ENCODE results near the gene DRC7. TPM values are rescaled to one million over a fixed set of nuclear protein-coding genes. Genes with fewer than 3 reads are reported as not detected.
A peak's percentile ranks its signal among the peaks of the same experiment; 100 is the strongest.

DRC7 gene
- polyA plus RNA-seq, 1 of the 3 experiments (the other 2 are of a cell fraction) = 0.58 TPM

DNA sequence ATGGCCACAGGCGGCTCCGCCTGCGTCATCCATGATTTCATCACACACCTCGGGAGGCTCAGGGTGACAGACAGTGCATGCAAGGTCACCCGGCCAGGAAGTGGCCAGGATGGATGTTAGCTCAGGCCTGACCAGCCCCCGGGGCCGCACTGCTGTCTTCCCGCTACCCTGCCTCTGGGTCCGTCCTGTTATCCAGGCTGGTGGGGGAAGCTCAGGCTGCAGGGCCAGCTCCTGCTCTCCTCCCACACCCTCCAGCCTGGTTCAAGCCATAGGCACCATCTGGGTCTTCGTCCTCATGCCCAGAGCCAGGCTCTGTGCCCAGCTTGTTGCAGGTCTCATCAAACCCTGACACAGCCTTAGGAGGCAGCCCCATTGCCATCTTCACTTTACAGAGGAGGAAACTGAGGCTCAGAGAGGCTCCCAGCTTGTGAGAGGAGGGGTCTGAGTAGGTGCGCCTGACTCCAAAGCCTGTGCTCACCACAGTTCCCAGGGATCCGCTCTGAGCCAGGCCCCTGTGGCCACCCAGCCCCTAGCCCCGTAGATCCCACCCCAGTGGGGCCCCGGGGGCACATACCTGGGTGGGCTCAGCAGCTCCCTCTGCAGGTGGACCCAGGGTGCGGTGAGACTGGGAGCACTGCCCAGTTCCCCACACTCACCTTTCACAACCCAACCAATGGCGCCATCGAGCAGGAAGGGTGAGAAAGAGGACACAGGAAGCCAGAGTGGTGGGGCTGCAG is 26.9 kb upstream of the DRC7 start:
- no peak for TF ChIP-seq GATA2 (CRISPR knock-in tag; IDR thresholded peaks at IDR 0.05)
- TF ChIP-seq RXRA (IDR thresholded peaks at IDR 0.05; ENCODE audit: borderline replicate concordance, low read depth) = no peak
- TF ChIP-seq, protein P1, sequence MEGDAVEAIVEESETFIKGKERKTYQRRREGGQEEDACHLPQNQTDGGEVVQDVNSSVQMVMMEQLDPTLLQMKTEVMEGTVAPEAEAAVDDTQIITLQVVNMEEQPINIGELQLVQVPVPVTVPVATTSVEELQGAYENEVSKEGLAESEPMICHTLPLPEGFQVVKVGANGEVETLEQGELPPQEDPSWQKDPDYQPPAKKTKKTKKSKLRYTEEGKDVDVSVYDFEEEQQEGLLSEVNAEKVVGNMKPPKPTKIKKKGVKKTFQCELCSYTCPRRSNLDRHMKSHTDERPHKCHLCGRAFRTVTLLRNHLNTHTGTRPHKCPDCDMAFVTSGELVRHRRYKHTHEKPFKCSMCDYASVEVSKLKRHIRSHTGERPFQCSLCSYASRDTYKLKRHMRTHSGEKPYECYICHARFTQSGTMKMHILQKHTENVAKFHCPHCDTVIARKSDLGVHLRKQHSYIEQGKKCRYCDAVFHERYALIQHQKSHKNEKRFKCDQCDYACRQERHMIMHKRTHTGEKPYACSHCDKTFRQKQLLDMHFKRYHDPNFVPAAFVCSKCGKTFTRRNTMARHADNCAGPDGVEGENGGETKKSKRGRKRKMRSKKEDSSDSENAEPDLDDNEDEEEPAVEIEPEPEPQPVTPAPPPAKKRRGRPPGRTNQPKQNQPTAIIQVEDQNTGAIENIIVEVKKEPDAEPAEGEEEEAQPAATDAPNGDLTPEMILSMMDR (IDR thresholded peaks at IDR 0.05) = no peak; the same call in 1 of the 2 replicates
- TF ChIP-seq, protein P2, sequence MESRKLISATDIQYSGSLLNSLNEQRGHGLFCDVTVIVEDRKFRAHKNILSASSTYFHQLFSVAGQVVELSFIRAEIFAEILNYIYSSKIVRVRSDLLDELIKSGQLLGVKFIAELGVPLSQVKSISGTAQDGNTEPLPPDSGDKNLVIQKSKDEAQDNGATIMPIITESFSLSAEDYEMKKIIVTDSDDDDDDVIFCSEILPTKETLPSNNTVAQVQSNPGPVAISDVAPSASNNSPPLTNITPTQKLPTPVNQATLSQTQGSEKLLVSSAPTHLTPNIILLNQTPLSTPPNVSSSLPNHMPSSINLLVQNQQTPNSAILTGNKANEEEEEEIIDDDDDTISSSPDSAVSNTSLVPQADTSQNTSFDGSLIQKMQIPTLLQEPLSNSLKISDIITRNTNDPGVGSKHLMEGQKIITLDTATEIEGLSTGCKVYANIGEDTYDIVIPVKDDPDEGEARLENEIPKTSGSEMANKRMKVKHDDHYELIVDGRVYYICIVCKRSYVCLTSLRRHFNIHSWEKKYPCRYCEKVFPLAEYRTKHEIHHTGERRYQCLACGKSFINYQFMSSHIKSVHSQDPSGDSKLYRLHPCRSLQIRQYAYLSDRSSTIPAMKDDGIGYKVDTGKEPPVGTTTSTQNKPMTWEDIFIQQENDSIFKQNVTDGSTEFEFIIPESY (IDR thresholded peaks at IDR 0.05; ENCODE audit: borderline replicate concordance, low read depth) = no peak
- no peak for TF ChIP-seq EP300 (IDR thresholded peaks at IDR 0.05; ENCODE audit: borderline replicate concordance in 1 of 2, low read depth in 1 of 2, low read length in 1 of 2)
- TF ChIP-seq, protein P3, sequence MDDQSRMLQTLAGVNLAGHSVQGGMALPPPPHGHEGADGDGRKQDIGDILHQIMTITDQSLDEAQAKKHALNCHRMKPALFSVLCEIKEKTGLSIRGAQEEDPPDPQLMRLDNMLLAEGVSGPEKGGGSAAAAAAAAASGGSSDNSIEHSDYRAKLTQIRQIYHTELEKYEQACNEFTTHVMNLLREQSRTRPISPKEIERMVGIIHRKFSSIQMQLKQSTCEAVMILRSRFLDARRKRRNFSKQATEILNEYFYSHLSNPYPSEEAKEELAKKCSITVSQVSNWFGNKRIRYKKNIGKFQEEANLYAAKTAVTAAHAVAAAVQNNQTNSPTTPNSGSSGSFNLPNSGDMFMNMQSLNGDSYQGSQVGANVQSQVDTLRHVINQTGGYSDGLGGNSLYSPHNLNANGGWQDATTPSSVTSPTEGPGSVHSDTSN (IDR thresholded peaks at IDR 0.05) = no peak
- TF ChIP-seq JUND (IDR thresholded peaks at IDR 0.05) = no peak
- no peak for TF ChIP-seq TCF12 (IDR thresholded peaks at IDR 0.05)
- no peak for TF ChIP-seq RFX5 (IDR thresholded peaks at IDR 0.05; ENCODE audit: low read length)
- TF ChIP-seq NRF1 (IDR thresholded peaks at IDR 0.05; ENCODE audit: low read depth, low read length) = no peak
- no peak for TF ChIP-seq ELF1 (IDR thresholded peaks at IDR 0.05)
- TF ChIP-seq, protein P4, sequence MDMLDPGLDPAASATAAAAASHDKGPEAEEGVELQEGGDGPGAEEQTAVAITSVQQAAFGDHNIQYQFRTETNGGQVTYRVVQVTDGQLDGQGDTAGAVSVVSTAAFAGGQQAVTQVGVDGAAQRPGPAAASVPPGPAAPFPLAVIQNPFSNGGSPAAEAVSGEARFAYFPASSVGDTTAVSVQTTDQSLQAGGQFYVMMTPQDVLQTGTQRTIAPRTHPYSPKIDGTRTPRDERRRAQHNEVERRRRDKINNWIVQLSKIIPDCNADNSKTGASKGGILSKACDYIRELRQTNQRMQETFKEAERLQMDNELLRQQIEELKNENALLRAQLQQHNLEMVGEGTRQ (IDR thresholded peaks at IDR 0.05; ENCODE audit: borderline replicate concordance, low read depth, low read length) = no peak
- no peaks in the 10 kb centered on the region for H3K9me3 ChIP-seq
- CTCF ChIA-PET = interaction anchor here (0.8 to 1.5 kb wide), 4 partner anchors 18 to 92 kb away, joined by 3 read pairs; no protein-coding TSS in a partner anchor

More for the DNA sequence above, 26.9 kb upstream of the DRC7 start:
- POLR2A ChIA-PET = no interaction called here
- Histone ChIP-seq H2AFZ (ENCODE audit: low read depth) (no peak overlapping the region), H3K79me2 (ENCODE audit: insufficient read depth) (no peaks in the 10 kb centered on the region), H4K20me1 (ENCODE audit: insufficient read depth) (no peaks in the 10 kb centered on the region), H3K27ac (ENCODE audit: low read depth in 2 of 2, low read length in 1 of 2) (no peak overlapping the region), H3K4me1 (ENCODE audit: control insufficient read depth in 1 of 2, insufficient read depth in 2 of 2, low read depth in 1 of 2, low read length in 1 of 2) (peaks cover 0 to 11% of the 10 kb centered on the region in 2 experiments; a peak in 1 of 4 replicates), H3K36me3 (replicated peaks in 1 of 2; ENCODE audit: control insufficient read depth in 1 of 2, insufficient read depth in 2 of 2, low read length in 1 of 2) (no peaks in the 10 kb centered on the region), H3K9ac (no peak overlapping the region), H3K4me3 (ENCODE audit: low read depth in 2 of 2, low read length in 1 of 2) (no peak overlapping the region), H3F3A (replicated peaks; ENCODE audit: insufficient read depth) (no peaks in the 10 kb centered on the region), H3K4me2 (no peak overlapping the region), H3K27me3 (ENCODE audit: insufficient read depth) (peaks cover 2% of the 10 kb centered on the region; the same call in 1 of the 2 replicates), H3K9me2 (no peaks in the 10 kb centered on the region)
- peak; percentile 50 for DNase-seq
- 87% methylated on average over 8 of the region's 17 CpGs for WGBS (ENCODE audit: low lambda C conversion rate)
